Caco-2 (cell line): ENCODE results near the gene FHIP1B. TPM values are rescaled to one million over a fixed set of nuclear protein-coding genes. Genes with fewer than 3 reads are reported as not detected.

ENCODE experiments used
- BruUV-seq: library from RNA; stranded (reverse); fragments of 400-500 nt; replicated peaks from 2 replicates; lab custom pipeline; 2021; lab: Mats Ljungman, UMichigan
- CTCF ChIA-PET: fragments of 300-600 bp; sonication (Branson Sonifier 250); formaldehyde crosslinking; loops from one replicate; lab custom pipeline; 2022; ENCODE audit warnings: antibody characterized with exemption; lab: Charles Lee
- POLR2A ChIA-PET: fragments of 300-600 bp; sonication (Branson Sonifier 250); formaldehyde crosslinking; loops from one replicate; lab custom pipeline; 2022; ENCODE audit warnings: antibody characterized with exemption; lab: Charles Lee
- DNase-seq, 2 experiments: peaks; one replicate each; pipeline versions ENCODE4 v3.0.0 to v3.0.0-alpha.2; 2020 to 2022
- H3K27me3 ChIP-seq: replicated peaks from 2 replicates; pipeline ENCODE4 v1.6.0; 2011; ENCODE audit warnings: low read length; ENCODE audit not compliant: control insufficient read depth, insufficient read depth
- H3K36me3 ChIP-seq: 2 replicates; pipeline ENCODE4 v1.5.1; 2011; ENCODE audit warnings: low read length; ENCODE audit not compliant: control insufficient read depth, insufficient read depth
- H3K4me1 ChIP-seq: fragments of 250-450 bp; sonication (Bioruptor Pico); 2 replicates; pipeline ENCODE4 v1.5.1; 2020; ENCODE audit warnings: mild to moderate bottlenecking
- H3K4me3 ChIP-seq: 2 replicates; pipeline ENCODE4 v1.5.1; 2011; ENCODE audit warnings: low read depth, mild to moderate bottlenecking, control low read depth, low read length
- H3K9me3 ChIP-seq: fragments of 250-450 bp; sonication (Bioruptor Pico); 2 replicates; pipeline ENCODE4 v1.5.1; 2020; ENCODE audit warnings: mild to moderate bottlenecking, moderate library complexity
- H3K27ac Mint-ChIP-seq: one replicate; pipeline ENCODE4 v1.8.0; 2022; ENCODE audit warnings: mixed read lengths; ENCODE audit not compliant: unreplicated experiment
- H3K27me3 Mint-ChIP-seq: one replicate; pipeline ENCODE4 v1.8.0; 2022; ENCODE audit warnings: mixed read lengths; ENCODE audit not compliant: insufficient read depth, unreplicated experiment
- H3K36me3 Mint-ChIP-seq: one replicate; pipeline ENCODE4 v1.8.0; 2022; ENCODE audit warnings: mild to moderate bottlenecking, mixed read lengths; ENCODE audit not compliant: insufficient read depth, unreplicated experiment
- H3K4me1 Mint-ChIP-seq: one replicate; pipeline ENCODE4 v1.8.0; 2022; ENCODE audit warnings: low read depth, mixed read lengths; ENCODE audit not compliant: unreplicated experiment
- H3K4me3 Mint-ChIP-seq: one replicate; pipeline ENCODE4 v1.8.0; 2022; ENCODE audit warnings: mild to moderate bottlenecking, moderate library complexity, mixed read lengths; ENCODE audit not compliant: unreplicated experiment
- H3K9me3 Mint-ChIP-seq: one replicate; pipeline ENCODE4 v1.8.0; 2022; ENCODE audit warnings: mixed read lengths; ENCODE audit not compliant: unreplicated experiment
- intact Hi-C: fragments of 100-400 bp; cut with micrococcal nuclease; formaldehyde crosslinking; loops from one replicate; pipeline ENCODE4 v1.10.0; 2022; ENCODE audit not compliant: unreplicated experiment
- total RNA-seq: library from RNA; stranded (reverse); gene quantifications from 2 replicates; pipeline ENCODE4 v1.2.3, GENCODE V29; 2022
- TF ChIP-seq, protein P1 (sequence below), 2 experiments: fragments of 200-600 bp in 1 of 2; IDR thresholded peaks; 1 replicate in 1 of 2; 2 replicates in 1 of 2; pipeline versions ENCODE4 v1.5.1 to v1.8.0; 2011 to 2022; ENCODE audit warnings: antibody characterized with exemption in 1 of 2, control low read depth in 1 of 2, inconsistent platforms in 1 of 2, low read depth in 1 of 2, low read length in 1 of 2, mild to moderate bottlenecking in 1 of 2, moderate library complexity in 1 of 2; ENCODE audit not compliant: insufficient read depth in 1 of 2, severe bottlenecking in 1 of 2, unreplicated experiment in 1 of 2

The FHIP1B gene
- total RNA-seq, 1 experiment from 2014 or later = 26.8 TPM

DNA sequence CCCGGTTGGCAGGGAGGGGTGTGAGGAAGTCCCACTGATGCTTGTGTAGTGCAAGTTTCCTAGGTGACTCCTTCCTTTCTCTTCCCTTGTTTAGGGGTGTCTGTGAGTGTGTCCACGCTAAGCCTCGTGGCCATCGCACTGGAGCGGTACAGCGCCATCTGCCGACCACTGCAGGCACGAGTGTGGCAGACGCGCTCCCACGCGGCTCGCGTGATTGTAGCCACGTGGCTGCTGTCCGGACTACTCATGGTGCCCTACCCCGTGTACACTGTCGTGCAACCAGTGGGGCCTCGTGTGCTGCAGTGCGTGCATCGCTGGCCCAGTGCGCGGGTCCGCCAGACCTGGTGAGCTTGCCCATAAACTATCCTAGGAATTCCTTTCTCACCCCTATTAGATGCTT, 35.6 kb upstream of the FHIP1B start:
- no peaks in the 10 kb centered on the region for H3K36me3 Mint-ChIP-seq
- no peaks in the 10 kb centered on the region for H3K36me3 ChIP-seq
- peaks cover 12% of the 10 kb centered on the region for H3K27me3 Mint-ChIP-seq
- intact Hi-C loops = no loop called here
- TF ChIP-seq, protein P1, sequence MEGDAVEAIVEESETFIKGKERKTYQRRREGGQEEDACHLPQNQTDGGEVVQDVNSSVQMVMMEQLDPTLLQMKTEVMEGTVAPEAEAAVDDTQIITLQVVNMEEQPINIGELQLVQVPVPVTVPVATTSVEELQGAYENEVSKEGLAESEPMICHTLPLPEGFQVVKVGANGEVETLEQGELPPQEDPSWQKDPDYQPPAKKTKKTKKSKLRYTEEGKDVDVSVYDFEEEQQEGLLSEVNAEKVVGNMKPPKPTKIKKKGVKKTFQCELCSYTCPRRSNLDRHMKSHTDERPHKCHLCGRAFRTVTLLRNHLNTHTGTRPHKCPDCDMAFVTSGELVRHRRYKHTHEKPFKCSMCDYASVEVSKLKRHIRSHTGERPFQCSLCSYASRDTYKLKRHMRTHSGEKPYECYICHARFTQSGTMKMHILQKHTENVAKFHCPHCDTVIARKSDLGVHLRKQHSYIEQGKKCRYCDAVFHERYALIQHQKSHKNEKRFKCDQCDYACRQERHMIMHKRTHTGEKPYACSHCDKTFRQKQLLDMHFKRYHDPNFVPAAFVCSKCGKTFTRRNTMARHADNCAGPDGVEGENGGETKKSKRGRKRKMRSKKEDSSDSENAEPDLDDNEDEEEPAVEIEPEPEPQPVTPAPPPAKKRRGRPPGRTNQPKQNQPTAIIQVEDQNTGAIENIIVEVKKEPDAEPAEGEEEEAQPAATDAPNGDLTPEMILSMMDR (IDR thresholded peaks at IDR 0.05; ENCODE audit: insufficient read depth in 1 of 2, low read depth in 1 of 2, low read length in 1 of 2, severe bottlenecking in 1 of 2, unreplicated experiment in 1 of 2) = no peak
- H3K4me3 ChIP-seq = no peak overlapping the region
- ChIA-PET CTCF (interaction anchor here (0.5 kb wide), 1 partner anchor 102 kb away, joined by 3 read pairs; no protein-coding TSS in a partner anchor), POLR2A (no interaction called here)
- H3K4me1 Mint-ChIP-seq = no peaks in the 10 kb centered on the region
- H3K9me3 ChIP-seq = no peaks in the 10 kb centered on the region
- H3K9me3 Mint-ChIP-seq = no peaks in the 10 kb centered on the region
- no peaks in the 10 kb centered on the region for H3K27me3 ChIP-seq
- H3K4me3 Mint-ChIP-seq = no peak overlapping the region
- no TSS peak for BruUV-seq
- no peak for DNase-seq
- no peak overlapping the region for H3K27ac Mint-ChIP-seq
- no peaks in the 10 kb centered on the region for H3K4me1 ChIP-seq

DNA sequence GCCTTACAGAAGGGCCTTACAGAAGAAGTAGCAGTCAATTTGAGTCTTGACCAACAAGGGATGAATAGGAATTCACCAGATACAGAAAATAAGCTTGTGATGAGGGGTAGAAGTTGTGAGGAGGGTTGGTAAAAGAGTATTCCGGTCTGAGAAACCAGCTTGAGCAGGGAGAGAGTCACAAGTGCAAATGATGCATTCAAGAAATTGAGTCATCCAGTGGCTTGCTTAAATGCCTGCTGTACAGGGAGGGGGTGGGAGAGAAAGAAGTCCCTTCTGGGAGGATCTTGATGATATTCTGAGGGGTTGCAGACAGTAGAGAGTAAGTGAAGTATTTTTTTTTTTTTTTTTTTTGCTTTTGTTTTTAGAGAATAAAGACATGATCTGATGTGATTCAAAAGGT, 34.4 kb upstream of the FHIP1B start:
- Mint-ChIP-seq H3K36me3 (no peaks in the 10 kb centered on the region), H3K27ac (no peak overlapping the region), H3K9me3 (no peaks in the 10 kb centered on the region), H3K4me3 (no peak overlapping the region), H3K4me1 (no peaks in the 10 kb centered on the region), H3K27me3 (peaks cover 5% of the 10 kb centered on the region)
- no peaks in the 10 kb centered on the region for H3K36me3 ChIP-seq
- H3K4me3 ChIP-seq = no peak overlapping the region
- TF ChIP-seq, protein P1 (IDR thresholded peaks at IDR 0.05; ENCODE audit: insufficient read depth in 1 of 2, low read depth in 1 of 2, low read length in 1 of 2, severe bottlenecking in 1 of 2, unreplicated experiment in 1 of 2) = no peak
- H3K4me1 ChIP-seq = no peaks in the 10 kb centered on the region
- intact Hi-C loops = no loop called here
- CTCF ChIA-PET = no interaction called here
- POLR2A ChIA-PET = no interaction called here
- no peak for DNase-seq
- BruUV-seq = no TSS peak
- no peaks in the 10 kb centered on the region for H3K9me3 ChIP-seq
- H3K27me3 ChIP-seq = no peaks in the 10 kb centered on the region

DNA sequence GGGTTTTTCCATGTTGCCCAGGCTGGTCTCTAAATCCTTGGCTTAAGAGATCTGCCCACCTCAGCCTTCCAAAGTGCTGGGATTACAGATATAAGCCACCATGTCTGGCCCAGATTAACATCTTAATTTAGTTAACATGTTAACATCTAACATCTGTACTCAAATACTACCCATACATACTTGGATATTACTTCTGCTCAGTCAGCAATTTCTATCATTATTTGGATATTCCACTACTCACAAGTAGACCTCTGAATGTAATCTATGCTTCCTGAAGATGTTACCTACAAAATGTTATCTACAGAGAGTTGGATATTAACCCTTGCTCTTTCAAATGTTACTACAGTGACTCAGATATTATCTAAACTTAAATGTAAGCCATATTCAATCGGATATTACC, 29.2 kb upstream of the FHIP1B start:
- Histone ChIP-seq H3K27me3 (peaks cover 5% of the 10 kb centered on the region), H3K4me3 (no peak overlapping the region), H3K4me1 (0 out of 2 replicates have a peak, but pooled peaks cover 3% of the 10 kb centered on the region), H3K9me3 (no peaks in the 10 kb centered on the region), H3K36me3 (no peaks in the 10 kb centered on the region)
- H3K27me3 Mint-ChIP-seq = peaks cover 5% of the 10 kb centered on the region
- no peak overlapping the region for H3K4me3 Mint-ChIP-seq
- intact Hi-C loops = no loop called here
- DNase-seq = no peak
- no peak overlapping the region for H3K27ac Mint-ChIP-seq
- H3K36me3 Mint-ChIP-seq = no peaks in the 10 kb centered on the region
- CTCF ChIA-PET = interaction anchor here (1.0 kb wide), 1 partner anchor 13 kb away, joined by 8 read pairs; no protein-coding TSS in a partner anchor
- POLR2A ChIA-PET = no interaction called here
- H3K9me3 Mint-ChIP-seq = no peaks in the 10 kb centered on the region
- TF ChIP-seq, protein P1 (IDR thresholded peaks at IDR 0.05; ENCODE audit: insufficient read depth in 1 of 2, low read depth in 1 of 2, low read length in 1 of 2, severe bottlenecking in 1 of 2, unreplicated experiment in 1 of 2) = no peak
- H3K4me1 Mint-ChIP-seq = no peaks in the 10 kb centered on the region
- BruUV-seq = no TSS peak
